OCI-LY7 (cell line): ENCODE data around the gene DUSP2. TPM values are rescaled to one million over a fixed set of nuclear protein-coding genes. Genes with fewer than 3 reads are reported as not detected.

Experiments
- BruUV-seq: library from RNA; stranded (reverse); fragments of 400-500 nt; replicated peaks from 2 replicates; lab custom pipeline; 2021; lab: Mats Ljungman, UMichigan
- CTCF ChIA-PET: fragments of 300-600 bp; sonication (Branson Sonifier 250); formaldehyde crosslinking; loops from one replicate; lab custom pipeline; 2022; ENCODE audit warnings: antibody characterized with exemption; ENCODE audit not compliant: unreplicated experiment; lab: Charles Lee
- POLR2A ChIA-PET: fragments of 300-600 bp; sonication (Branson Sonifier 250); formaldehyde crosslinking; loops from one replicate; lab custom pipeline; 2022; ENCODE audit warnings: antibody characterized with exemption; lab: Charles Lee
- DNase-seq: peaks from one replicate; pipeline ENCODE4 v3.0.0-alpha.2; 2015; ENCODE audit warnings: low spot score
- H2AFZ ChIP-seq: fragments of 200-600 bp; sonication (generic), shearing (Covaris generic); 2 replicates; pipeline ENCODE4 v1.6.1; 2014; ENCODE audit warnings: mild to moderate bottlenecking, antibody characterized with exemption, low read length, moderate library complexity
- H3K27ac ChIP-seq: fragments of 200-600 bp; sonication (generic); 2 replicates; pipeline ENCODE4 v1.5.1; 2014; ENCODE audit warnings: mixed run types, low read depth, mild to moderate bottlenecking, moderate library complexity, low read length, inconsistent platforms; ENCODE audit not compliant: poor library complexity, severe bottlenecking
- H3K36me3 ChIP-seq: fragments of 200-600 bp; sonication (generic); 2 replicates; pipeline ENCODE4 v1.6.1; 2014; ENCODE audit warnings: mild to moderate bottlenecking, antibody characterized with exemption, low read length, moderate library complexity, mixed read lengths; ENCODE audit not compliant: insufficient read depth
- H3K4me1 ChIP-seq: fragments of 200-600 bp; sonication (generic); 2 replicates; pipeline ENCODE4 v1.5.1; 2014; ENCODE audit warnings: mild to moderate bottlenecking, low read length; ENCODE audit not compliant: insufficient read depth, poor library complexity, severe bottlenecking
- H3K4me2 ChIP-seq: fragments of 200-600 bp; sonication (generic); 2 replicates; pipeline ENCODE4 v1.6.1; 2014; ENCODE audit warnings: mild to moderate bottlenecking, low read length
- H3K4me3 ChIP-seq: fragments of 200-600 bp; sonication (generic); 2 replicates; pipeline ENCODE4 v1.5.1; 2014; ENCODE audit warnings: mild to moderate bottlenecking, low read depth, low read length; ENCODE audit not compliant: poor library complexity, severe bottlenecking
- H3K79me2 ChIP-seq: fragments of 200-600 bp; sonication (generic); 2 replicates; pipeline ENCODE4 v1.6.1; 2016; ENCODE audit warnings: low read depth, mild to moderate bottlenecking, low read length, moderate library complexity, mixed read lengths; ENCODE audit not compliant: insufficient read depth
- H3K9me2 ChIP-seq: fragments of 200-600 bp; sonication (generic); 2 replicates; pipeline ENCODE4 v1.6.1; 2016; ENCODE audit warnings: mild to moderate bottlenecking, low read length, mixed read lengths; ENCODE audit not compliant: insufficient read depth
- H3K9me3 ChIP-seq: fragments of 200-600 bp; sonication (generic); 2 replicates; pipeline ENCODE4 v1.6.1; 2014; ENCODE audit warnings: mild to moderate bottlenecking, mixed run types, low read length, mixed read lengths
- H4K20me1 ChIP-seq: fragments of 200-600 bp; sonication (generic); 2 replicates; pipeline ENCODE4 v1.6.1; 2014; ENCODE audit warnings: mild to moderate bottlenecking, antibody characterized with exemption, low read length, moderate library complexity, mixed read lengths; ENCODE audit not compliant: insufficient read depth
- EZH2phosphoT487 ChIP-seq: fragments of 200-600 bp; sonication (generic); IDR thresholded peaks from 2 replicates; pipeline ENCODE4 v1.6.1; 2018; ENCODE audit warnings: low read depth, borderline replicate concordance, mild to moderate bottlenecking, mixed run types, antibody characterized with exemption, low read length, moderate library complexity, mixed read lengths
- intact Hi-C: fragments of 100-400 bp; cut with micrococcal nuclease; formaldehyde crosslinking; loops from one replicate; pipeline ENCODE4 v1.10.0; 2022; ENCODE audit not compliant: unreplicated experiment
- total RNA-seq, 2 experiments: library from RNA; depleted of rRNA in 1 of 2; stranded (reverse); fragments of >200 nt in 1 of 2; shearing (Covaris generic) in 1 of 2; gene quantifications; 2 replicates each; pipeline ENCODE4 v1.2.3, GENCODE V29; 2014 to 2022
- TF ChIP-seq, protein P1 (sequence below): fragments of 200-600 bp; sonication (generic); conservative IDR thresholded peaks from 2 replicates; pipeline ENCODE4 v1.5.1; 2014; ENCODE audit warnings: mild to moderate bottlenecking, antibody characterized with exemption, low read length, moderate library complexity, mixed read lengths

Gene DUSP2
- total RNA-seq, 2 experiments from 2014 or later = 37.3 to 110 TPM

DNA sequence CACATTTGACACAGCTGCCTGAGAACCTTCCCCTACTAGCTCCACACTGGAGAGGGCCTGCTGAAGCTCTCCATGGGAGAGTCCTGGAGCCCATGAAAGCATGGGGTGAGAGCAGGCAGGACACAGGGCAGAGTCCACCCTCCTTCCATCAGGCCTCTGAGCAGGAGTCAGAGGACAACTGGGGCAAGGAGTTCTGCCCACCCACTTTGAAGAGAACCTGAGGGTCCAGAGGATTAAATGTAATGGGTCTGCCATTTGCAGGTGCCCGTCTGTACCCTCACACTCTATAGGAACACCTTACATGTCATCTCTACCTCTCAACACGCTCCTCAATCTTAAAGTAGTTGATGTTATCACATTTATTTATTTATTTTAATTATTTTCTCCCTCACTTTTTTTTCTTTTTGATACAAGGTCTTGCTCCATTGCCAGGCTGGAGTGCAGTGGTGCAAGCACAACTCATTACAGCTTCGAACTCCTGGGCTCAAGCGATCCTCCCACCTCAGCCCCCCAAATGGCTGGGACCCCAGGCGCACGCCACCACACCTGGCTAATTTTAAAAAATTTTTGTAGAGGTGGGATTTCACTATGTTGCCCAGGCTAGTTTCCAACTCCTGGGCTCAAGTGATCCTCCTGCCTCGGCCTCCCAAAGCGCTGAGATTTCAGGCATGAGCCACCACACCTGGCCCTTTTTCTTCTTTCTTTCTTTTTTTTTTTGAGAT, 39.1 kb downstream of the DUSP2 start:
- H3K4me1 ChIP-seq = no peaks in the 10 kb centered on the region
- no peaks in the 10 kb centered on the region for H4K20me1 ChIP-seq
- CTCF ChIA-PET = no interaction called here
- POLR2A ChIA-PET = no interaction called here
- H3K9me2 ChIP-seq = no peaks in the 10 kb centered on the region
- H3K36me3 ChIP-seq = no peaks in the 10 kb centered on the region
- no peak overlapping the region for H2AFZ ChIP-seq
- intact Hi-C loops = no loop called here
- DNase-seq = no peak
- TF ChIP-seq, protein P1, sequence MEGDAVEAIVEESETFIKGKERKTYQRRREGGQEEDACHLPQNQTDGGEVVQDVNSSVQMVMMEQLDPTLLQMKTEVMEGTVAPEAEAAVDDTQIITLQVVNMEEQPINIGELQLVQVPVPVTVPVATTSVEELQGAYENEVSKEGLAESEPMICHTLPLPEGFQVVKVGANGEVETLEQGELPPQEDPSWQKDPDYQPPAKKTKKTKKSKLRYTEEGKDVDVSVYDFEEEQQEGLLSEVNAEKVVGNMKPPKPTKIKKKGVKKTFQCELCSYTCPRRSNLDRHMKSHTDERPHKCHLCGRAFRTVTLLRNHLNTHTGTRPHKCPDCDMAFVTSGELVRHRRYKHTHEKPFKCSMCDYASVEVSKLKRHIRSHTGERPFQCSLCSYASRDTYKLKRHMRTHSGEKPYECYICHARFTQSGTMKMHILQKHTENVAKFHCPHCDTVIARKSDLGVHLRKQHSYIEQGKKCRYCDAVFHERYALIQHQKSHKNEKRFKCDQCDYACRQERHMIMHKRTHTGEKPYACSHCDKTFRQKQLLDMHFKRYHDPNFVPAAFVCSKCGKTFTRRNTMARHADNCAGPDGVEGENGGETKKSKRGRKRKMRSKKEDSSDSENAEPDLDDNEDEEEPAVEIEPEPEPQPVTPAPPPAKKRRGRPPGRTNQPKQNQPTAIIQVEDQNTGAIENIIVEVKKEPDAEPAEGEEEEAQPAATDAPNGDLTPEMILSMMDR = no peak
- no peak for TF ChIP-seq EZH2phosphoT487
- H3K79me2 ChIP-seq = no peaks in the 10 kb centered on the region
- no peak overlapping the region for H3K4me3 ChIP-seq
- H3K4me2 ChIP-seq = no peak overlapping the region
- no TSS peak for BruUV-seq
- H3K9me3 ChIP-seq = no peaks in the 10 kb centered on the region
- no peak overlapping the region for H3K27ac ChIP-seq

DNA sequence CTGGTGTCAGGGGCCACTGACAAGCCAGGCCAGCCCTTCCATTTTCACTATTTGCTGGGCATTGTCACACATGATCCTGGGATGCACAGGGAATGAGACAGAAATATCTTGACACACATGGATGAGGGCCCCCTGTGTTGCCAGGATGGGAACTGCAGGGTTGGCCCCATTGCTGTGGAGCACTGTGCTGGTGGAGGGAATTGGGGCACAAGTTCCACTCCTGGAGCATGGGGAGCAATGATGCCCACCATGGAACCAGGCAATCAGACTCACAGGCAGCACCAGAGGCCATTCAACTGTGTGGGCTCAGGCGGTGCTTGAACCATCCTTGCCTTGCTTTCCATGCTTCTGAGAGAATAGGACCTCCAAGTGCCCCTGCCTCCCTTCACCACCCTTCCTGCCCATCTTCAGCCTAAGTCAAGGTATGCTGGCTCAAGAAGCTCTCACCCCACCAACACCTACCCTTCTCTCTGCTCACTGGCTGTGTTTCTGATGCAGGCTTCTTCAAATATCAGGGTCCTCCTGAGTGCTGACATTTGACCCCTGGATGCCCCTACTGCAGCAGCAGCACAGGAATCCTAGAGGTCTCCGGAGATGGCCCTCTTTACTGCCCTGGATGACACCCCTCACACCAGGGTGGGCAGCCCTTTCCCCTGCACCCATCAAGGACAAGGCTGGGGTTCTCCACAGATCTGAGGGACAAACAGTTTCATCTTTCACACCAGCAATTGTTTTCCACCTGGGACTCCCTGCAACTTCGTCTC, 39.9 kb downstream of the DUSP2 start:
- H3K79me2 ChIP-seq = no peaks in the 10 kb centered on the region
- TF ChIP-seq, protein P1 = no peak
- no peak for TF ChIP-seq EZH2phosphoT487
- no peaks in the 10 kb centered on the region for H3K36me3 ChIP-seq
- H3K4me3 ChIP-seq = no peak overlapping the region
- H3K4me2 ChIP-seq = no peak overlapping the region
- DNase-seq = no peak
- CTCF ChIA-PET = interaction anchor here (0.6 to 0.9 kb wide), 2 partner anchors 103 to 159 kb away, joined by 3 to 4 read pairs; partner anchors contain the start of gene STARD7
- no TSS peak for BruUV-seq
- POLR2A ChIA-PET = no interaction called here
- no peaks in the 10 kb centered on the region for H3K4me1 ChIP-seq
- H3K27ac ChIP-seq = no peak overlapping the region
- no peaks in the 10 kb centered on the region for H4K20me1 ChIP-seq
- H2AFZ ChIP-seq = no peak overlapping the region
- no peaks in the 10 kb centered on the region for H3K9me3 ChIP-seq
- H3K9me2 ChIP-seq = no peaks in the 10 kb centered on the region
- intact Hi-C loops = no loop called here

DNA sequence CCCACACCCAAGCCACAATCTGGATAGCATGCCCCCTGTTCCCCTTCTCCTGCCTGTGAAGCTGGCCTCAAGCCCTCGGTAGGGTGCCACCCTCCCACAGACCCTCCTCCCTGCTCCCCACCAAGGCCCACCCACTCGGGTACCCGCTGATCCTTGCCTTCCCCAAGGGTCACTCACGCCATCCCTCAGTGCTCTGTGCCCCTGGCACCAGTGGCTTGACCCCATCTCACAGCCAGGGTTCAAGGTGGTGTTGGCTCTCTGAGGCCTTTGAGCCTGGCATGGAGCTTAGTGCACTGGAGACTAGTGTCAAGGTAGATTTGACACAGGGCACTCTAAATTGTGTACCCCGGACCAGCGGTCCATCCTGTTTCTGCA, 40.8 kb downstream of the DUSP2 start:
- H3K4me2 ChIP-seq = no peak overlapping the region
- no peak overlapping the region for H3K4me3 ChIP-seq
- H3K9me2 ChIP-seq = no peaks in the 10 kb centered on the region
- no TSS peak for BruUV-seq
- no peak overlapping the region for H3K27ac ChIP-seq
- H3K9me3 ChIP-seq = no peaks in the 10 kb centered on the region
- no peaks in the 10 kb centered on the region for H3K36me3 ChIP-seq
- POLR2A ChIA-PET = no interaction called here
- no peaks in the 10 kb centered on the region for H3K4me1 ChIP-seq
- no peak for DNase-seq
- CTCF ChIA-PET = interaction anchor here (0.9 kb wide), 1 partner anchor 104 kb away, joined by 3 read pairs; the partner anchor contains the start of gene STARD7
- no peak overlapping the region for H2AFZ ChIP-seq
- H4K20me1 ChIP-seq = no peaks in the 10 kb centered on the region
- no peak for TF ChIP-seq EZH2phosphoT487
- TF ChIP-seq, protein P1 = no peak
- intact Hi-C loops = no loop called here
- H3K79me2 ChIP-seq = no peaks in the 10 kb centered on the region
